ENCODE data around the gene WASF3.

DNA sequence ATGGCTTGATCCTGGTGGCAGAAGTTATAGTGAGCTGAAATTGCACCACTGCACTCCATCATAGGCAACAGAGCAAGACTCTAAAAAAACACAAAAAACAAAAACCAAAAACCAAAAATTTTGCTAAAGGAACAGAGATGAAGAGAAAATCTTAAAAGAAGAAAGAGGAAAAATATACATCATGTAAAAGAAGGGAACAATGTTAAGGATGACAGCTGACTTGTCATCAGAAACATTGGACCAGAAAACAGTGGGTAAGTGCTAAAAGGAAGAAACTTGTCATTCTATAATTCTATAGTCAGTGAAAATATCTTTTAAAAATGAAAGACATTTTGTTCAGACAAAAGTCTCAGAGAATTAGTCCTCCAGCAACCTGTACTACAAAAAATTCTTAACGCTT is 93.8 kb downstream of the WASF3 start:
- TF ChIP-seq, protein P1, sequence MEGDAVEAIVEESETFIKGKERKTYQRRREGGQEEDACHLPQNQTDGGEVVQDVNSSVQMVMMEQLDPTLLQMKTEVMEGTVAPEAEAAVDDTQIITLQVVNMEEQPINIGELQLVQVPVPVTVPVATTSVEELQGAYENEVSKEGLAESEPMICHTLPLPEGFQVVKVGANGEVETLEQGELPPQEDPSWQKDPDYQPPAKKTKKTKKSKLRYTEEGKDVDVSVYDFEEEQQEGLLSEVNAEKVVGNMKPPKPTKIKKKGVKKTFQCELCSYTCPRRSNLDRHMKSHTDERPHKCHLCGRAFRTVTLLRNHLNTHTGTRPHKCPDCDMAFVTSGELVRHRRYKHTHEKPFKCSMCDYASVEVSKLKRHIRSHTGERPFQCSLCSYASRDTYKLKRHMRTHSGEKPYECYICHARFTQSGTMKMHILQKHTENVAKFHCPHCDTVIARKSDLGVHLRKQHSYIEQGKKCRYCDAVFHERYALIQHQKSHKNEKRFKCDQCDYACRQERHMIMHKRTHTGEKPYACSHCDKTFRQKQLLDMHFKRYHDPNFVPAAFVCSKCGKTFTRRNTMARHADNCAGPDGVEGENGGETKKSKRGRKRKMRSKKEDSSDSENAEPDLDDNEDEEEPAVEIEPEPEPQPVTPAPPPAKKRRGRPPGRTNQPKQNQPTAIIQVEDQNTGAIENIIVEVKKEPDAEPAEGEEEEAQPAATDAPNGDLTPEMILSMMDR (IDR thresholded peaks at IDR 0.05; ENCODE audit: low read length), result no peak
- TF ChIP-seq EZH2 (optimal IDR thresholded peaks at IDR 0.05; ENCODE audit: low read depth, low read length), result no peak
- no peak for TF ChIP-seq EZH2phosphoT487 (IDR thresholded peaks at IDR 0.05; ENCODE audit: low read length)
